ENCODE results near the gene GALNT14.

DNA sequence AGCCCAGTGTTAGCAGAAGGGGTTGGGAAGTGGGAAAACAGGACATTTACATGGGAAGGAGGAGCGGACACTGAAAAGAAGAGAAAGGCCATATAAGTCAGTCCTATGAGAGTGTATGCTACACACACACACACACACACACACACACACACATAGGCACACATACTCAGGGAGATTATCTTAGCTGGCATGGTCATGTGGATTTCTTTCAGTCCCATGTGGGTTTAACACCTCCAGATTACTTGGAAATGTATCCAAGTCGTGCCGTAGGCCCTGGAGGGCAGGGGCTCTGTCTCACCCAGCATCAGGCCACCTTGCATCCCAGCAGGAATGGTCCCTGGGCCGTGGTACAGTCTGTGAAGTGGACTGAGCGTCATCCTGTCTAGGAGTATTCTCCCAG is 217.7 kb downstream of the GALNT14 start:
- TF ChIP-seq, protein P1, sequence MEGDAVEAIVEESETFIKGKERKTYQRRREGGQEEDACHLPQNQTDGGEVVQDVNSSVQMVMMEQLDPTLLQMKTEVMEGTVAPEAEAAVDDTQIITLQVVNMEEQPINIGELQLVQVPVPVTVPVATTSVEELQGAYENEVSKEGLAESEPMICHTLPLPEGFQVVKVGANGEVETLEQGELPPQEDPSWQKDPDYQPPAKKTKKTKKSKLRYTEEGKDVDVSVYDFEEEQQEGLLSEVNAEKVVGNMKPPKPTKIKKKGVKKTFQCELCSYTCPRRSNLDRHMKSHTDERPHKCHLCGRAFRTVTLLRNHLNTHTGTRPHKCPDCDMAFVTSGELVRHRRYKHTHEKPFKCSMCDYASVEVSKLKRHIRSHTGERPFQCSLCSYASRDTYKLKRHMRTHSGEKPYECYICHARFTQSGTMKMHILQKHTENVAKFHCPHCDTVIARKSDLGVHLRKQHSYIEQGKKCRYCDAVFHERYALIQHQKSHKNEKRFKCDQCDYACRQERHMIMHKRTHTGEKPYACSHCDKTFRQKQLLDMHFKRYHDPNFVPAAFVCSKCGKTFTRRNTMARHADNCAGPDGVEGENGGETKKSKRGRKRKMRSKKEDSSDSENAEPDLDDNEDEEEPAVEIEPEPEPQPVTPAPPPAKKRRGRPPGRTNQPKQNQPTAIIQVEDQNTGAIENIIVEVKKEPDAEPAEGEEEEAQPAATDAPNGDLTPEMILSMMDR (IDR thresholded peaks at IDR 0.05; ENCODE audit: insufficient read depth, low read depth, low read length) = no peak
- TF ChIP-seq EZH2 (IDR thresholded peaks at IDR 0.05; ENCODE audit: insufficient read depth, low read length) = no peak
